Measurements from ENCODE around the gene GABARAPL2. TPM values are rescaled to one million over a fixed set of nuclear protein-coding genes. Genes with fewer than 3 reads are reported as not detected.

GABARAPL2 gene
- total RNA-seq, 1 donor from 2014 or later: 79.0 TPM

GRCh38 chr16:75529056-75529905 is 36.9 kb upstream of the GABARAPL2 start:
- H3K4me1 Mint-ChIP-seq (ENCODE audit: low read depth): peaks cover 2% of the 10 kb centered on the region

GRCh38 chr16:75529959-75530358 is 36.2 kb upstream of the GABARAPL2 start:
- DNase-seq (ENCODE audit: low spot score, unreplicated experiment): no peak
- H3K27me3 Mint-ChIP-seq: peaks cover 2% of the 10 kb centered on the region
- H3K36me3 Mint-ChIP-seq (ENCODE audit: insufficient read depth): peaks cover 1% of the 10 kb centered on the region
- no peak overlapping the region for H3K4me3 Mint-ChIP-seq (ENCODE audit: low read depth)
- no peak overlapping the region for H3K27ac Mint-ChIP-seq
- peaks cover 2% of the 10 kb centered on the region for H3K4me1 Mint-ChIP-seq (ENCODE audit: low read depth)
- TF ChIP-seq CTCF (IDR thresholded peaks at IDR 0.05; ENCODE audit: unreplicated experiment): no peak
- H3K9me3 Mint-ChIP-seq (ENCODE audit: low read depth): no peaks in the 10 kb centered on the region

More at GRCh38 chr16:75529056-75529905, 36.9 kb upstream of the GABARAPL2 start:
- TF ChIP-seq CTCF (IDR thresholded peaks at IDR 0.05; ENCODE audit: unreplicated experiment): no peak
- Mint-ChIP-seq H3K36me3 (ENCODE audit: insufficient read depth) (peaks cover 1% of the 10 kb centered on the region), H3K27me3 (peaks cover 2% of the 10 kb centered on the region), H3K9me3 (ENCODE audit: low read depth) (no peaks in the 10 kb centered on the region), H3K27ac (no peak overlapping the region), H3K4me3 (ENCODE audit: low read depth) (no peak overlapping the region)
- DNase-seq (ENCODE audit: low spot score, unreplicated experiment): no peak

GRCh38 chr16:75532142-75532765 is 33.9 kb upstream of the GABARAPL2 start:
- H3K4me3 Mint-ChIP-seq (ENCODE audit: low read depth): no peak overlapping the region
- no peaks in the 10 kb centered on the region for H3K9me3 Mint-ChIP-seq (ENCODE audit: low read depth)
- TF ChIP-seq CTCF (IDR thresholded peaks at IDR 0.05; ENCODE audit: unreplicated experiment): no peak
- no peak overlapping the region for H3K27ac Mint-ChIP-seq
- H3K36me3 Mint-ChIP-seq (ENCODE audit: insufficient read depth): peaks cover 1% of the 10 kb centered on the region
- peaks cover 2% of the 10 kb centered on the region for H3K27me3 Mint-ChIP-seq
- DNase-seq (ENCODE audit: low spot score, unreplicated experiment): no peak
- H3K4me1 Mint-ChIP-seq (ENCODE audit: low read depth): peaks cover 2% of the 10 kb centered on the region

GRCh38 chr16:75532791-75533190 is 33.4 kb upstream of the GABARAPL2 start:
- Mint-ChIP-seq H3K27me3 (peaks cover 2% of the 10 kb centered on the region), H3K4me1 (ENCODE audit: low read depth) (peaks cover 2% of the 10 kb centered on the region), H3K36me3 (ENCODE audit: insufficient read depth) (peaks cover 1% of the 10 kb centered on the region), H3K27ac (no peak overlapping the region), H3K4me3 (ENCODE audit: low read depth) (no peak overlapping the region), H3K9me3 (ENCODE audit: low read depth) (no peaks in the 10 kb centered on the region)
- DNase-seq (ENCODE audit: low spot score, unreplicated experiment): no peak
- TF ChIP-seq CTCF (IDR thresholded peaks at IDR 0.05; ENCODE audit: unreplicated experiment): no peak

- Mint-ChIP-seq H3K4me1 (ENCODE audit: low read depth) (no peaks in the 10 kb centered on the region), H3K36me3 (ENCODE audit: insufficient read depth) (no peaks in the 10 kb centered on the region), H3K4me3 (ENCODE audit: low read depth) (no peak overlapping the region), H3K27ac (no peak overlapping the region), H3K27me3 (peaks cover 2% of the 10 kb centered on the region), H3K9me3 (ENCODE audit: low read depth) (no peaks in the 10 kb centered on the region)
- no peak for DNase-seq (ENCODE audit: low spot score, unreplicated experiment)
- no peak for TF ChIP-seq CTCF (IDR thresholded peaks at IDR 0.05; ENCODE audit: unreplicated experiment)
Measured at GRCh38 chr16:75534560-75535205, 31.5 kb upstream of the GABARAPL2 start.
